HPDE6-E6E7 (cell line): ENCODE results near the gene MYMX.
"Not testable (repeated sequence)": the region's sequence is repeated elsewhere in the genome, so short reads cannot be mapped to it uniquely, and the experiment has no call there.

Experiments used
- DNase-seq: peaks from one replicate; pipeline ENCODE4 v3.0.0; 2011; ENCODE audit warnings: missing footprints; ENCODE audit errors: extremely low spot score

Gene MYMX

DNA sequence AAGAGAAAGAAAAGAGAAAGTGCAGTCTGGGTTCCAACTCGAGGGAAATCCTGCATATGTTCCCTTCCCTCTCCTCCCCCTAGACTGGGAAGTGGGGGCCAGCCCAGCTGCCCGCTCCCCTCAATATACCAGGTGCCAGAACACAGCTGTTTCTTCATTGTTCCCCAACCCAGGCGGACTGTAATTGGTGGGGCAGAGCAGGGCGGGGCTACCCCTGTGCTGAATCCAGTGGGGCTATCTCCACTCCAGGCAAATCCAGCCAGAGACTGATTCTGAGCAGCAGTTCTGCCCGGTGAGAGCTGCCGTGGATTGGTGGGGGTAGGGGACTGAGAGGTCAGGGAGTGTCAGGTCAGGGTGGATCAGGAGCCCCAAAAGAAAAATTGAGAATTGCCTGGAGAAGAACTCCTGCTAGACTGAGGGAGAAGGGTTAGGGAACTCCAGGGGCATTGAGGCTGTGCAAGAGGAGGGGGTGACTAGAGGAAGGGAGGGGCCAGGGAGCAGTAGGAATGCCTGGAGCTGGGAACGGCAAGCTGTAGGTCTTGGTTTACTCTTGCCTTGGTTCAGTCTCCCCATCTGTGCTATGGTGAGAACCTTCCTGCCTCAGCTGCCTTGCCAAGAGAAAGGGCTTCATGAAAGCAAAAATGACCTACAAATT lies at the start of gene MYMX:
Gene MYMX, plus strand, starts transcription at position 250 of the 655 bp plus-strand sequence. CDS start 546 bp downstream, outside the sequence.
- DNase-seq, result no peak

DNA sequence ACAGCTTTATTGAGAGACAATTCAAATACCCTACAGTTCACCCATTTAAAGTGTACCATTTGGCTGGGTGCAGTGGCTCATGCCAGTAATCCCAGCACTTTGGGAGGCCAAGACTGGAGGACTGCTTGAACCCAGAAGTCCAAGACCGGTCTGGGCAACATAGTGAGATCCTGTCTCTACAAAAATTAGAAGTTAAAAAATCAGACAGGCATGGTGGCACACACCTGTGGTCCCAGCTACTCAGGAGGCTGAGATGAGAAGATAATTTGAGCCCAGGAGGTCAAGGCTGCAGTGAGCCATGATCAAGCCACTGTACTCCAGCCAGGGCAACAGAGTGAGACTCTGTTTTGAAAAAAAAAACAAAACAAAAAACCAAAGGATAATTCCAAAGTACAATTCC lies 49.2 kb upstream of the MYMX start:
- no peak for DNase-seq

DNA sequence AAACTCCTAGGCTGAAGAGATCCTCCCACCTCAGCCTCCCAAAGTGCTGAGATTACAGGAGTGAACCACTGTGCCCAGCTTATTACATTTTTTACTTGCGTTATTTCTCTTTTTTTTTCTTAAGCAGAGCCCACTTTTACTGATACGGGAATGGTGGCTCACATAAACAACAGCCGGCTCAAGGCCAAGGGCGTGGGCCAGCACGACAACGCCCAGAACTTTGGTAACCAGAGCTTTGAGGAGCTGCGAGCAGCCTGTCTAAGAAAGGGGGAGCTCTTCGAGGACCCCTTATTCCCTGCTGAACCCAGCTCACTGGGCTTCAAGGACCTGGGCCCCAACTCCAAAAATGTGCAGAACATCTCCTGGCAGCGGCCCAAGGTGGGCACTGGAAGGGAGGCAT lies 47.6 kb upstream of the MYMX start:
- no peak for DNase-seq

DNA sequence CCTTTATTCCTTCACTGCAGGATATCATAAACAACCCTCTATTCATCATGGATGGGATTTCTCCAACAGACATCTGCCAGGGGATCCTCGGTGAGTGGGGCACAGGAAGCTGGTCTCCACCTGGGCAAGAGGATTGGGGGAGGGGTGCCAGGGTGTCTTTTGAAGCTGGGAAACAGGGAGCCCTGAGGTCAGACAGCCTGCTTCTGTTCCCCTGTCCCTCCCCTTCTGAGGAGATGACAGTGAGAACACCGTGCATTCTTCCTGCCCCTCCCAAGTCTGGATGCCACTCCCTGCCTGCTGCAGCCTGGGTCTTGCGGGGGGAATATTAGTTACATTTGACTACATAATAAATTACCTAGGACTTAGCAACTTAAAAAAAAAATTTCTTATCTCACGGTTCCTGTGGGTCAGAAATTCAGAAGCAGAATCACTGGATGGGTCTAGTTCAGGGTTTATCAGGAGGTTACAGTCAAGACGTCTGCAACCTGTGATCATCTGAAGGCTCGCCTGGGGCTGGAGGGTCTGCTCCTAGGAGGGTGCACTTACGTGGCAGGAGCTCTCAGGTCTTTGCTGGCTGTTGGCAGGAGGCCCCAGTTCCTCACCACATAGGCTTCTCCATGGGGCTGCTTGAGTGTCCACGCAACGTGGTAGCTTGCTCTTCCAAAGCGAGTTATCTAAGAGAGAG lies 46.7 kb upstream of the MYMX start:
- DNase-seq, result no peak

DNA sequence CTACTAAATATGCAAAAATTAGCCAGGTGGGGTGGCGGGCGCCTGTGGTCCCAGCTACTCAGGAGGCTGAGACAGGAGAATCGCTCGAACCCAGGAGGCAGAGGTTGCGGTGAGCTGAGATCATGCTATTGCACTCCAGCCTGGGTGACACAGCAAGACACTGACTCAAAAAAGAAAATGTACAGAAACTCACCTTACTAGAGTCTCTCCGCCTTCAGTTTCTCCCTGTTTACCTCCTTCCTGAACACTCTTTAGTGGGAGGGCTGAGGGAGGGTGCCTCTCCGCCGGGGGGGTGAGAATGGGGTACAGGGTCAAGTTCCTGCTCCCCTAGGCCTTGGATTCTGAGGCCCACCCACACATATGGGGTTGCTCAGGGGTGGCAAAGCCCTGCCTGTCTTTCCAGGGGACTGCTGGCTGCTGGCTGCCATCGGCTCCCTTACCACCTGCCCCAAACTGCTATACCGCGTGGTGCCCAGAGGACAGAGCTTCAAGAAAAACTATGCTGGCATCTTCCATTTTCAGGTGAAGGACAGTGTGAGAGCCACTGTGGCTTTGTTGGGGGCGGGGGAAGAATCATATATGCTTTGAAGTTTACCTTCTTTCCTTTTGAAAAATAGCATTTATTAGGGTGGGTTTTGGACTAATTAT lies 44.7 kb upstream of the MYMX start:
- no peak for DNase-seq

DNA sequence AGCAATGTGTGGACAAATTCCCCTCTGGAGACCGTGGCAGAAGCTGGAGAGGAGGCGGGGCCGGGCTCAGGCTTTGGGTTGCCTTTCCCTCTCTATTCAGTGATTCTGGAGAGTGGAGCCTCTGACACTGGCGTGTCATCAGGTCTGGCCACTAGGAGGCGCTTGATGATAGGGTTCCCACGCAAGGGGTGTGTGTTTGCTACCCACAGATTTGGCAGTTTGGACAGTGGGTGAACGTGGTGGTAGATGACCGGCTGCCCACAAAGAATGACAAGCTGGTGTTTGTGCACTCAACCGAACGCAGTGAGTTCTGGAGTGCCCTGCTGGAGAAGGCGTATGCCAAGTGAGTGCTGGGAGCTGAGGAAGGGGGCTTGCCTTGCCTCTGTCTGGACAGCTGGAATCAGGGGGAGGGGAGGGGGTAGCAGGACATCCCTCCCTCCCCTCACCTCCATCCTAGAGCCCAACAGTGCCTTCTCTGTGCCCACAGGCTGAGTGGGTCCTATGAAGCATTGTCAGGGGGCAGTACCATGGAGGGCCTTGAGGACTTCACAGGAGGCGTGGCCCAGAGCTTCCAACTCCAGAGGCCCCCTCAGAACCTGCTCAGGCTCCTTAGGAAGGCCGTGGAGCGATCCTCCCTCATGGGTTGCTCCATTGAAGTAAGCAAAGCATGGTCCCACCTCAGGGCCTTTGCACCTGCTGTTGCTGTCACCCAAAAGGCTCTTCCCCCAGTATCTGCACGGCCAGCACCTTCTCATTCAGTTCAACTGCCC lies 43.8 kb upstream of the MYMX start:
- peak; percentile 77 for DNase-seq

DNA sequence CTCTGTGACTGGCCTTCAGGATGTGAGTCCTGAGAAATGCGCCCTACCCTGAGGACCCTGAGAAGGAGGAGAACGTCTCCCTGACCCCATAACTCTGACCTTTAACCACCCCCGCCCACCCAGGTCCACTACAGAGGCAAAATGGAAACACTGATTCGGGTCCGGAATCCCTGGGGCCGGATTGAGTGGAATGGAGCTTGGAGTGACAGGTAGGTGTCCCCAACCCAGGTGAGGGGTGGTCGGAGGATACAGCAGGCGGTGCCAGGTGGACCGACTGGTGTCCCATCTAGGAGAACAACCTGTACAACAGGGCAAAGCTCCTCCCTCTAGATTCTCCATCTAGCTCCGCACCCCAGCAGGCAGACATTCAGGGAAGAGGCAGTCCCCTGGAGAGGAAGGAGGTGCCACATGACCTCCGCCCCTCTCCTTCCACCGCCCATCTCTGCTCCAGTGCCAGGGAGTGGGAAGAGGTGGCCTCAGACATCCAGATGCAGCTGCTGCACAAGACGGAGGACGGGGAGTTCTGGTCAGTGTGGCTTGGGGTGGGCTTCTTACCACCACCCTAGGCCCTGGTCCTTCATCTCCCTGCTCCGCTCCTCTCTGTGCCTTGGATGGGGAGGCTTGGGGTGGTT lies 40.5 kb upstream of the MYMX start:
- DNase-seq, result no peak

DNA sequence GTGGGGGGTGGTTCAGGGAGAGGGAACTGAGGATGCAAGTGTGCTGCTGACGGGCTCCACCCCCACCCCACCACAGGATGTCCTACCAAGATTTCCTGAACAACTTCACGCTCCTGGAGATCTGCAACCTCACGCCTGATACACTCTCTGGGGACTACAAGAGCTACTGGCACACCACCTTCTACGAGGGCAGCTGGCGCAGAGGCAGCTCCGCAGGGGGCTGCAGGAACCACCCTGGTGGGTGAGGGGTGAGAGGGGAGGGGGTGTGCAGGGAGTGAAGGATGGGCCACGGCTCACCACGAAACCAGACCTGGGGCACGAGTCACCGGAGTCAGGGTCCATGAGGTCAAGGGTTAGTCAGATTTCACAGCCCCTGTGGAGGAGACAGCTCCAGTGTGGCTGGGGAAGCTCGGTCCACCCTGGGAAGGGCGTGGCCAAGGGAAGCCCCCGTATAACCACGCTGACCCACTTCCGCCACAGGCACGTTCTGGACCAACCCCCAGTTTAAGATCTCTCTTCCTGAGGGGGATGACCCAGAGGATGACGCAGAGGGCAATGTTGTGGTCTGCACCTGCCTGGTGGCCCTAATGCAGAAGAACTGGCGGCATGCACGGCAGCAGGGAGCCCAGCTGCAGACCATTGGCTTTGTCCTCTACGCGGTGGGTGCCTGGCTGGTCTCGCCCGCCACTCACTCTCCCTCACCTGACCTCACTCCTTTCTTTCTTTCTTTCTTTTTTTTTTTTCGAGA lies 39.8 kb upstream of the MYMX start:
- no peak for DNase-seq

DNA sequence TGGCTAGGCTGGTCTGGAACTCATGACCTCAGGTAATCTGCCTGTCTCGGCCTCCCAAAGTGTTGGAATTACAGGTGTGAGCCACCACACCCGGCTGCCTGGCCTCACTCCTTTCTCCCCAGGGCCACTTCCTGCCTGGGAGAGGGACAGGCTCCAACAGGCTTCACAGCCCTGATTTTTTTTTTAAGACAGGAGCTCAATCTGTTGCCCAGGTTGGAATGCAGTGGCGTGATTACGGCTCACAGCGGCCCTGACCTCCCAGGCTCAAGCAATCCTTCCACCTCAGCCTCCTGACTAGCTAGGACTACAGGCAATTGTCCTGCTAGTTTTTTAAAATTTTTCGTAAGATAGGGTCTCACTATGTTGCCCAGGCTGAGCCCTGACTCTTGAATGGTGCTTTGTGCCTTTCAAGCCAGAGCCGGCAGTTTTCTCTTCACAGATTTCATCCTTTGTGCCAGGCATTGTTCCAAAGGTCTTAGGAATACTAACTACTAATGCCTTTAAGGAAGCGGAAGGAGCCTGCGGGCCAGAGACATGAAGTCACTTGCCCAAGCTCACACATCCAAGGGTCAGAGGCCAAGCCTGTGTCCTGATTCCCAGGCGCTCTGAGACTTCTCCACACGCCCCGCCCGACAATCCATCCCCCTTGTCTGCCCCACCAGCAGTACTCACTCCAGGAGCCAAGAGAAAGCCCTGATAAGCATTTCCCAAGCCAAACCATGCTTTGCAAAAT lies 38.9 kb upstream of the MYMX start:
- no peak for DNase-seq

DNA sequence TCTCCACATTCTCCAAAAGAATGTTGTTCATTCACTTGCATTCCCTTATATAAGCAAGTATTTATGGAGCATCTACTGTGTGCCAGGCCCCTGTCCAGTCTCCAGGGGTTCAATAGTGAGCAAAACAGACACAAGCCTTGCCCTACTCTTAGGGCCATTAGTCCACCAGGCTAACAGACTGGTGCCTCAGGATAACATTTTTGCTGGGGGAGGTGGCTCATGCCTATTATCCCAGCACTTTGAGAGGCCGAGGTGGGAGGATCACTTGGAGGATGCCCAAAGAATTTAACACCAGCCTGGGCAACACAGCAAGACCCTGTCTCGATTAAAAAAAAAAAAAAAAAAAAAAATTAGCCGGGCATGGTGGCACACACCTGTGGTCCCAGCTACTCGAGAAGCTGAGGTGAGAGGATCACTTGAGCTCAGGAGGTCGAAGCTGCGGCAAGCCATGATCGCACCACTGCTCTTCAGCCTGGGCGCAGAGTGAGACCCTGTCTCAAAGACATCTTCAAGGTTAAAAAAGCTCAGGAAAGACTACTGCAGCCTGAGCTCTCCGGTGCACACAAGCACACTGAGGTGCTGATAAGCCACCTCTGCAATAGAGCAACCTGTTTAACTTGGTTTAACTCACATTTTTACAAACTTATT lies 38.2 kb upstream of the MYMX start:
- DNase-seq, result no peak

DNA sequence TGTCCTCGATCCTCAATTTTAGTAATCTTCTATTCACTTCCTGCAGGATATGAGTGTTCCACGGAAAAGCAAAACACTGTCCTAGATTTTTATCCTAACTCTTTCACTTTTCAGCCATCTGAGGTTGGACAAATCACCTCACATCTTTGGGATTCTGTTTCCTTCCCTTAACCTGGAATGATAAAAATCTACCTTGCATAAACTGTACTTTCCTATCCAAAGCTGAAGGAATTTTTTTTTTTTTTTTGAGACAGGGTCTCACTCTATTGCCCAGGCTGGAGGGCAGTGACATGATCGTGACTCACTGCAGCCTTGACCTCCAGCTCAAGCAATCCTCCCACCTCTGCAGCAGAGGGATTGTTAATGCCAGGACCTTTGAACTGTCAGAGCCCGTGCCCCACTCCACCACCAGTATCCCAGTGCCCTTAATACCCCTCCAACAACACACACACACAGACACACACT lies 37.6 kb upstream of the MYMX start:
- DNase-seq, result no peak

DNA sequence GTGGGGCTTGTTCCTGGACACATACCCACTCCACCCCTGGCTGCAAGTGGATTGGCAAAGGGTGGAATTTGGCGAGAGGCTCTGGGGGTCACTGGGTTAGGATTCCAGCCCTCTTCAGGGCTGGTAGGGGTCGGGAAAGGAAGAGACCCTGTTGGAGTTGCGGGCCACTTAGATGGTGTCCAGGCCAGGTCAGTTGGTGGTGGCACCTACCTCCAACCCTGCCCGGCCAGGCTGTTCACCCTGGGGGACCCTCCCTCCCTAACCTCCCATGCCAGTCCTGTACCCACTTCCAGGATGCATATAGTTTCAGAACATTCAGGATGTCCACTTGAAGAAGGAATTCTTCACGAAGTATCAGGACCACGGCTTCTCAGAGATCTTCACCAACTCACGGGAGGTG lies 37.1 kb upstream of the MYMX start:
- DNase-seq, result no peak

DNA sequence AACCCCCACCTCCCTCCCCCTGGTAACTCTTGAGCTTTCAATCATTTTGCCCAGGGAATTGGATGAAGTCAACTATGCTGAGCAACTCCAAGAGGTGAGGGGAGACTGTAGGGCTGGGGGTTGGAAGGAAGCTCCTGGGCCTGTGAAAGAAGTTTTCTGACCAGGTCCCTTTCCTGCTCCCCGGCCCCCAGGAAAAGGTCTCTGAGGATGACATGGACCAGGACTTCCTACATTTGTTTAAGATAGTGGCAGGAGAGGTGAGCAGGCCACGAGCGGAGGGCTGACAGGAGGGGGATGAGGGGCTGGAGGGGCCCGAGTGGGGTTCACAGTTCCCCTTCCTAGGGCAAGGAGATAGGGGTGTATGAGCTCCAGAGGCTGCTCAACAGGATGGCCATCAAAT lies 36.3 kb upstream of the MYMX start:
- no peak for DNase-seq

DNA sequence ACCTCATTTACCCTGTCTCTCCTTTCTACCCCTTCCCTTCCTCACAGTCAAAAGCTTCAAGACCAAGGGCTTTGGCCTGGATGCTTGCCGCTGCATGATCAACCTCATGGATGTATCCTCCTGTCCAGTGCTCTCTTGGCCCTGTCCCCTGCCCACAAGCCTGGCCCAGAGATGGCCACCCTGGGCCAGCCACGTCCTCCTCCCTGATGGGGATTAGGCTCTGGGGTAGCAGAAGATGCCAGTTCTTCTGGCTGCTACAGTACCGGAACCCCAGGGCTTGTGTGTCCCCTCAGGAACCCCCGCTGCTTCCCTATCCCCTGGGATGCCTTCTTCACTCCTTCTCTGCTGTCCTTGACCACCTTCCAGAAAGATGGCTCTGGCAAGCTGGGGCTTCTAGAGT lies 35.8 kb upstream of the MYMX start:
- DNase-seq, result no peak

DNA sequence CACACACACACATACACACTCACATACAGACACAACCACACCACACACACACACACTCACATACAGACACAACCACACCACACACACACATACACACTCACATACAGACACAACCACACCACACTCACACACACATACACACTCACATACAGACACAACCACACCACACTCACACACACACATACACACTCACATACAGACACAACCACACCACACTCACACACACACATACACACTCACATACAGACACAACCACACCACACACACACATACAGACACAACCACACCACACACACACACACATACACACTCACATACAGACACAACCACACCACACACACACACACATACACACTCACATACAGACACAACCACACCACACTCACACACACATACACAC lies 34.9 kb upstream of the MYMX start:
- DNase-seq, result not testable (repeated sequence)

DNA sequence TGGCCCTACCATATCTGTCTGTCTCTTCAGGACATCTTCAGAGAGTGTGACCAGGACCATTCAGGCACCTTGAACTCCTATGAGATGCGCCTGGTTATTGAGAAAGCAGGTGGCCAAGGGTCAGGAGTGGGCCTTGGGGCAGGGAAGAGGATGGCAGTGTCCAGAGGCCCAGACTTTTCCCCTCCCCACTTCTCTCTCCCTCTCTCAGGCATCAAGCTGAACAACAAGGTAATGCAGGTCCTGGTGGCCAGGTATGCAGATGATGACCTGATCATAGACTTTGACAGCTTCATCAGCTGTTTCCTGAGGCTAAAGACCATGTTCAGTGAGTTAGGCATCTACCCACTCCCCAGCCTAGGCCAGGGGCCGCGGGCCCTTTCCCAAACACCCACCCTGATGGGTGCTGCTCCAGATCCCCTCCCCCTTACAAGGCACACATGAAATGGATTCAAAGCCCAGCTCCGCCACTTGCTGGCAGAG lies 33.8 kb upstream of the MYMX start:
- DNase-seq, result no peak

DNA sequence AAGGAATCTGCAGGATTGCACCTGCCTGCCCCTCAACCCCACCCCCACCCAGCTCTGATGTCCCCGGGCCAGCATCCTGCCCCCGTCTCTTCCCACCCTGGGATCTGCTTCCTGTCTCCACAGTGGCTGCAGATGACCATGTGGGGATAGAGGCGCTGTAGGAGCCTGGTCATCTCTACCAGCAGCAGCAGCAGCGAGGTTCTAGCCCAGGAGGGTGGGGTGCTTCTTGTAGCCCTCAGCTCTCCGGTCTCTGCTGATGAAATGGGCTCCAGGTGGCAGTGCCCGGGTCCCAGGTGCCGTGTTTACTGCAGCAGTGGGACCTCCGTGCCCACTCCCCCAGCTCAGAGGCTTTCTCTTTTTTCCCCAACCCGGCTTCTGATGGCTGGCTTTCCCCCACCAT lies 32.9 kb upstream of the MYMX start:
- DNase-seq, result no peak

DNA sequence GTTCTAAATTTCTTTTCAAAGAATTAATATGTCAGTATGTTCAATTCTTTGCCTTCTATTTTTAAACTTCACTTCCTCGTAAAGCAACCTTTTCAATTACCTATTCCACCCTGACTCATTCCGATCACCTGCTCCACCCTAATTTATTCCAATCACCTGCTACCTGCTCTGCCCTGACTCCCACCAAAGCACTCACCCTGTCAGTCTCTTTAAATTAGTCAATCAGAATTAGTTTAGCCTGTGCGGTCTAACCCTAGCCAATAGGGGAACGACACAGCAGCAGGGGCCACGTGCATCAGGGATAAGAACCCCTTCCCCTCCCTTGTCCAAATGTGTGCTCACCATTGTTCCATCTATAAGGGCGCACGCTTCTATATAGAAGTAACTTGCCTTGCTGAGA lies 31.4 kb upstream of the MYMX start:
- DNase-seq, result not testable (repeated sequence)

DNA sequence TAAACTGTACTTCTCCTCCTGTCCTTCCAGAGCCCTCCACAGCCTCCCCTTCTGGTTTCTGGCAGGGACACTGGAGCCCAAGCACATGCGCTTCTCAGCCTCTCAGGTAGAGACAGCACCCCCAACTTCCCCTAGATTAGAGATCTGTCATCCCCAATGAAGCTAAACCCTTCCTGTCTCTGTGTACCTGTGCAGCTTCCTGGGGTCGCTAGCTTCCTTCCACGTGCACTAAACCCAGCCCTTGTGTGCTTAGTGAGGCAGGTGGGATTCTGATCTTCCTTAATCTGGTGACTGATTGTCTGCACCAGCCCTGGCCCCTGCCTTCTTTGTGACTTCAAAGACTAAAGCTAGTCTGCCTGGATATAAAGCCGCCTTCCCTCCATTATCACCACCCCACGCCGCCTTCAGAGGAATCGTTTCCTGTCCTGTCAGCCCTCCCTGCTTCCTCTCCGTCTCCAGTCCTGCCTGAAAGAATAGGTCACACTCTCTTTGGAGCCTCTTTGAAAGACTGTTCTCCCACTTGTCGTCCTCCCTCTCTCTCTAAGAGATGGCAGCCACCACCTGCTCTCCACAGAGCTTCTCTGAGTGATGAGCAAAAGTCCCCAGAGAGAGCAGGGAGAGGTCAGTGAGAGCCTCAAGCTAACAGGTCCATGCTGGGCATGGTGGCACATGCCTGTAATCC lies 30.6 kb upstream of the MYMX start:
- no peak for DNase-seq
